ENCODE measurements around the gene SLCO3A1.

SLCO3A1 gene

GRCh38 chr15:91861223-91861622, 7.7 kb downstream of the SLCO3A1 start:
- no peak overlapping the region for H2AK5ac ChIP-seq (ENCODE audit: low read length)
- H3K4me3 ChIP-seq (ENCODE audit: low read length): no peak overlapping the region
- H3K79me2 ChIP-seq (ENCODE audit: control insufficient read depth, insufficient read depth, low read length): no peaks in the 10 kb centered on the region
- H3K4me1 ChIP-seq (ENCODE audit: control insufficient read depth, low read depth, low read length): no peaks in the 10 kb centered on the region
- no peaks in the 10 kb centered on the region for H3K27me3 ChIP-seq (ENCODE audit: insufficient read depth, low read length, poor library complexity)
- H3K9ac ChIP-seq (ENCODE audit: low read length): no peak overlapping the region
- no peak overlapping the region for H3K18ac ChIP-seq (ENCODE audit: low read length)
- H4K8ac ChIP-seq (ENCODE audit: low read depth, low read length): no peak overlapping the region
- no peak overlapping the region for H2BK120ac ChIP-seq (ENCODE audit: low read depth, low read length)
- no peak overlapping the region for H3K4ac ChIP-seq (ENCODE audit: low read depth, low read length)
- no peak overlapping the region for H3K23ac ChIP-seq (ENCODE audit: low read length)
- no peak overlapping the region for H4K5ac ChIP-seq (ENCODE audit: low read length)
- H2BK5ac ChIP-seq (ENCODE audit: low read length): no peak overlapping the region
- H3K79me1 ChIP-seq (ENCODE audit: low read length): no peaks in the 10 kb centered on the region
- H3K56ac ChIP-seq (ENCODE audit: low read length): no peak overlapping the region
- DNase-seq: no peak
- H3K4me2 ChIP-seq (ENCODE audit: low read length): no peak overlapping the region
- no peak overlapping the region for H2BK15ac ChIP-seq (replicated peaks; ENCODE audit: low read depth)
- H3K27ac ChIP-seq (ENCODE audit: low read depth, low read length): no peak overlapping the region
- H3K36me3 ChIP-seq (ENCODE audit: control insufficient read depth, insufficient read depth, low read length): no peaks in the 10 kb centered on the region
- no CpG with 5 or more reads among the region's 6 CpGs for WGBS (ENCODE audit: extremely low coverage, insufficient coverage, low lambda C conversion rate)

- DNase-seq: no peak
- H3K23ac ChIP-seq (ENCODE audit: low read length): no peak overlapping the region
- WGBS (ENCODE audit: extremely low coverage, insufficient coverage, low lambda C conversion rate): no CpG with 5 or more reads among the region's 5 CpGs
These were observed 9.5 kb downstream of the SLCO3A1 start for GRCh38 chr15:91862891-91863504.

GRCh38 chr15:91863621-91864255, 10.2 kb downstream of the SLCO3A1 start:
- DNase-seq: no peak
- no peak overlapping the region for H4K5ac ChIP-seq (ENCODE audit: low read length)
- H3K79me1 ChIP-seq (ENCODE audit: low read length): no peaks in the 10 kb centered on the region
- H4K8ac ChIP-seq (ENCODE audit: low read depth, low read length): no peak overlapping the region
- no peak overlapping the region for H3K4me3 ChIP-seq (ENCODE audit: low read length)
- H3K18ac ChIP-seq (ENCODE audit: low read length): no peak overlapping the region
- no peak overlapping the region for H3K27ac ChIP-seq (ENCODE audit: low read depth, low read length)
- H3K4me2 ChIP-seq (ENCODE audit: low read length): no peak overlapping the region
- no peak overlapping the region for H2BK120ac ChIP-seq (ENCODE audit: low read depth, low read length)
- H3K79me2 ChIP-seq (ENCODE audit: control insufficient read depth, insufficient read depth, low read length): no peaks in the 10 kb centered on the region
- no peak overlapping the region for H3K9ac ChIP-seq (ENCODE audit: low read length)
- WGBS (ENCODE audit: extremely low coverage, insufficient coverage, low lambda C conversion rate): no CpG with 5 or more reads among the region's 7 CpGs
- H2AK5ac ChIP-seq (ENCODE audit: low read length): no peak overlapping the region
- H3K4me1 ChIP-seq (ENCODE audit: control insufficient read depth, low read depth, low read length): no peaks in the 10 kb centered on the region
- H3K4ac ChIP-seq (ENCODE audit: low read depth, low read length): no peak overlapping the region
- no peaks in the 10 kb centered on the region for H3K27me3 ChIP-seq (ENCODE audit: insufficient read depth, low read length, poor library complexity)
- no peak overlapping the region for H3K56ac ChIP-seq (ENCODE audit: low read length)
- H3K23ac ChIP-seq (ENCODE audit: low read length): no peak overlapping the region
- H3K36me3 ChIP-seq (ENCODE audit: control insufficient read depth, insufficient read depth, low read length): no peaks in the 10 kb centered on the region
- no peak overlapping the region for H2BK5ac ChIP-seq (ENCODE audit: low read length)
- H2BK15ac ChIP-seq (replicated peaks; ENCODE audit: low read depth): no peak overlapping the region

More at GRCh38 chr15:91862891-91863504, 9.5 kb downstream of the SLCO3A1 start:
- no peak overlapping the region for H3K4ac ChIP-seq (ENCODE audit: low read depth, low read length)
- no peak overlapping the region for H2AK5ac ChIP-seq (ENCODE audit: low read length)
- H3K79me1 ChIP-seq (ENCODE audit: low read length): no peaks in the 10 kb centered on the region
- H3K36me3 ChIP-seq (ENCODE audit: control insufficient read depth, insufficient read depth, low read length): no peaks in the 10 kb centered on the region
- H2BK120ac ChIP-seq (ENCODE audit: low read depth, low read length): no peak overlapping the region
- no peaks in the 10 kb centered on the region for H3K79me2 ChIP-seq (ENCODE audit: control insufficient read depth, insufficient read depth, low read length)
- no peak overlapping the region for H4K5ac ChIP-seq (ENCODE audit: low read length)
- H3K9ac ChIP-seq (ENCODE audit: low read length): no peak overlapping the region
- H3K4me3 ChIP-seq (ENCODE audit: low read length): no peak overlapping the region
- no peak overlapping the region for H3K4me2 ChIP-seq (ENCODE audit: low read length)
- H2BK5ac ChIP-seq (ENCODE audit: low read length): no peak overlapping the region
- H3K56ac ChIP-seq (ENCODE audit: low read length): no peak overlapping the region
- no peak overlapping the region for H4K8ac ChIP-seq (ENCODE audit: low read depth, low read length)
- no peaks in the 10 kb centered on the region for H3K27me3 ChIP-seq (ENCODE audit: insufficient read depth, low read length, poor library complexity)
- no peak overlapping the region for H3K27ac ChIP-seq (ENCODE audit: low read depth, low read length)
- no peak overlapping the region for H3K18ac ChIP-seq (ENCODE audit: low read length)
- no peak overlapping the region for H2BK15ac ChIP-seq (replicated peaks; ENCODE audit: low read depth)
- no peaks in the 10 kb centered on the region for H3K4me1 ChIP-seq (ENCODE audit: control insufficient read depth, low read depth, low read length)

GRCh38 chr15:91864664-91865063, 11.2 kb downstream of the SLCO3A1 start:
- no peaks in the 10 kb centered on the region for H3K79me2 ChIP-seq (ENCODE audit: control insufficient read depth, insufficient read depth, low read length)
- no peaks in the 10 kb centered on the region for H3K79me1 ChIP-seq (ENCODE audit: low read length)
- no peak overlapping the region for H3K23ac ChIP-seq (ENCODE audit: low read length)
- no peak overlapping the region for H4K8ac ChIP-seq (ENCODE audit: low read depth, low read length)
- no CpG with 5 or more reads among the region's 9 CpGs for WGBS (ENCODE audit: extremely low coverage, insufficient coverage, low lambda C conversion rate)
- H3K4me2 ChIP-seq (ENCODE audit: low read length): no peak overlapping the region
- no peak overlapping the region for H2BK120ac ChIP-seq (ENCODE audit: low read depth, low read length)
- H2BK5ac ChIP-seq (ENCODE audit: low read length): no peak overlapping the region
- H3K27ac ChIP-seq (ENCODE audit: low read depth, low read length): no peak overlapping the region
- H3K4me1 ChIP-seq (ENCODE audit: control insufficient read depth, low read depth, low read length): no peaks in the 10 kb centered on the region
- H3K4me3 ChIP-seq (ENCODE audit: low read length): no peak overlapping the region
- no peak overlapping the region for H3K9ac ChIP-seq (ENCODE audit: low read length)
- no peak overlapping the region for H3K4ac ChIP-seq (ENCODE audit: low read depth, low read length)
- no peak overlapping the region for H2AK5ac ChIP-seq (ENCODE audit: low read length)
- no peaks in the 10 kb centered on the region for H3K36me3 ChIP-seq (ENCODE audit: control insufficient read depth, insufficient read depth, low read length)
- DNase-seq: no peak
- H3K27me3 ChIP-seq (ENCODE audit: insufficient read depth, low read length, poor library complexity): no peaks in the 10 kb centered on the region
- H3K56ac ChIP-seq (ENCODE audit: low read length): no peak overlapping the region
- H3K18ac ChIP-seq (ENCODE audit: low read length): no peak overlapping the region
- H2BK15ac ChIP-seq (replicated peaks; ENCODE audit: low read depth): no peak overlapping the region
- H4K5ac ChIP-seq (ENCODE audit: low read length): no peak overlapping the region

- Histone ChIP-seq H3K79me1 (ENCODE audit: low read length) (no peaks in the 10 kb centered on the region), H2BK120ac (ENCODE audit: low read depth, low read length) (no peak overlapping the region), H3K27me3 (ENCODE audit: insufficient read depth, low read length, poor library complexity) (no peaks in the 10 kb centered on the region), H3K56ac (ENCODE audit: low read length) (no peak overlapping the region), H3K27ac (ENCODE audit: low read depth, low read length) (no peak overlapping the region), H4K8ac (ENCODE audit: low read depth, low read length) (no peak overlapping the region), H3K79me2 (ENCODE audit: control insufficient read depth, insufficient read depth, low read length) (no peaks in the 10 kb centered on the region), H3K4me3 (ENCODE audit: low read length) (no peak overlapping the region), H2BK15ac (replicated peaks; ENCODE audit: low read depth) (no peak overlapping the region), H2BK5ac (ENCODE audit: low read length) (no peak overlapping the region), H4K5ac (ENCODE audit: low read length) (no peak overlapping the region), H3K4me1 (ENCODE audit: control insufficient read depth, low read depth, low read length) (no peaks in the 10 kb centered on the region), H3K23ac (ENCODE audit: low read length) (no peak overlapping the region), H3K4ac (ENCODE audit: low read depth, low read length) (no peak overlapping the region), H3K9ac (ENCODE audit: low read length) (no peak overlapping the region), H3K4me2 (ENCODE audit: low read length) (no peak overlapping the region), H3K18ac (ENCODE audit: low read length) (no peak overlapping the region), H2AK5ac (ENCODE audit: low read length) (no peak overlapping the region), H3K36me3 (ENCODE audit: control insufficient read depth, insufficient read depth, low read length) (no peaks in the 10 kb centered on the region)
- no peak for DNase-seq
- WGBS (ENCODE audit: extremely low coverage, insufficient coverage, low lambda C conversion rate): no CpG with 5 or more reads among the region's 7 CpGs
These were observed 12.0 kb downstream of the SLCO3A1 start for GRCh38 chr15:91865486-91865885.

GRCh38 chr15:91865950-91866349, 12.4 kb downstream of the SLCO3A1 start:
- Histone ChIP-seq H3K4ac (ENCODE audit: low read depth, low read length) (no peak overlapping the region), H3K23ac (ENCODE audit: low read length) (no peak overlapping the region), H3K4me3 (ENCODE audit: low read length) (no peak overlapping the region), H3K4me2 (ENCODE audit: low read length) (no peak overlapping the region), H3K18ac (ENCODE audit: low read length) (no peak overlapping the region), H3K56ac (ENCODE audit: low read length) (no peak overlapping the region), H3K79me2 (ENCODE audit: control insufficient read depth, insufficient read depth, low read length) (no peaks in the 10 kb centered on the region), H2BK5ac (ENCODE audit: low read length) (no peak overlapping the region), H3K9ac (ENCODE audit: low read length) (no peak overlapping the region), H2AK5ac (ENCODE audit: low read length) (no peak overlapping the region), H3K27ac (ENCODE audit: low read depth, low read length) (no peak overlapping the region), H3K4me1 (ENCODE audit: control insufficient read depth, low read depth, low read length) (no peaks in the 10 kb centered on the region), H2BK15ac (replicated peaks; ENCODE audit: low read depth) (no peak overlapping the region), H4K5ac (ENCODE audit: low read length) (no peak overlapping the region), H3K79me1 (ENCODE audit: low read length) (no peaks in the 10 kb centered on the region), H3K36me3 (ENCODE audit: control insufficient read depth, insufficient read depth, low read length) (no peaks in the 10 kb centered on the region), H4K8ac (ENCODE audit: low read depth, low read length) (no peak overlapping the region), H2BK120ac (ENCODE audit: low read depth, low read length) (no peak overlapping the region), H3K27me3 (ENCODE audit: insufficient read depth, low read length, poor library complexity) (no peaks in the 10 kb centered on the region)
- DNase-seq: no peak
- WGBS (ENCODE audit: extremely low coverage, insufficient coverage, low lambda C conversion rate): no CpG with 5 or more reads among the region's 5 CpGs
